Thoracic aorta (tissue), 2 donors: ENCODE measurements around the gene RPS6KA6. TPM values are rescaled to one million over a fixed set of nuclear protein-coding genes. Genes with fewer than 3 reads are reported as not detected.

Experiments used
- ATAC-seq: fragments of 150-250 bp; one replicate; pipeline ENCODE4 v1.8.0; 2017; ENCODE audit warnings: low read depth; ENCODE audit not compliant: insufficient number of reproducible peaks, low FRiP score
- DNase-seq: peaks from one replicate; pipeline ENCODE4 v3.0.0-alpha.2; 2020; ENCODE audit warnings: low spot score
- H3K27ac ChIP-seq, 2 donors: fragments of 200-600 bp; sonication (generic); 1 replicate in 1 of 2; 2 replicates in 1 of 2; pipeline ENCODE4 v1.5.1; 2016; ENCODE audit warnings: mild to moderate bottlenecking in 2 of 2, moderate library complexity in 2 of 2
- H3K27me3 ChIP-seq: fragments of 200-600 bp; sonication (generic); replicated peaks from 2 replicates; pipeline ENCODE4 v1.6.0; 2016; ENCODE audit warnings: mild to moderate bottlenecking; ENCODE audit not compliant: insufficient read depth
- H3K36me3 ChIP-seq: fragments of 200-600 bp; sonication (generic); one replicate; pipeline ENCODE4 v1.5.1; 2016
- H3K4me1 ChIP-seq, 2 donors: fragments of 200-600 bp; sonication (generic); 1 replicate in 1 of 2; 2 replicates in 1 of 2; pipeline versions ENCODE4 v1.5.1 to v1.6.0; 2016; ENCODE audit warnings: low read depth in 2 of 2, mild to moderate bottlenecking in 1 of 2; ENCODE audit not compliant: control insufficient read depth in 1 of 2
- H3K4me3 ChIP-seq: fragments of 200-600 bp; sonication (generic); 2 replicates; pipeline ENCODE4 v1.5.1; 2016; ENCODE audit warnings: mild to moderate bottlenecking
- H3K9me3 ChIP-seq: fragments of 200-600 bp; sonication (generic); 2 replicates; pipeline ENCODE4 v1.5.1; 2016
- CTCF ChIP-seq: fragments of 200-600 bp; sonication (generic); IDR thresholded peaks from one replicate; pipeline ENCODE4 v1.5.1; 2019; ENCODE audit warnings: antibody characterized with exemption
- total RNA-seq, 2 donors: library from RNA; depleted of rRNA; stranded (reverse); fragments of >200 nt; gene quantifications; one replicate each; pipeline versions ENCODE4 v1.1.0 to v1.2.3, GENCODE V29; 2016

The RPS6KA6 gene
- total RNA-seq, 2 donors from 2014 or later = 8.5 to 9.6 TPM

- no peak overlapping the region for H3K4me3 ChIP-seq
- no peak for DNase-seq
- H3K27me3 ChIP-seq = no peaks in the 10 kb centered on the region
- H3K4me1 ChIP-seq = no peaks in the 10 kb centered on the region
- no peak for TF ChIP-seq CTCF
- ATAC-seq = no peak
- no peak overlapping the region for H3K27ac ChIP-seq
- no peaks in the 10 kb centered on the region for H3K36me3 ChIP-seq
- H3K9me3 ChIP-seq = no peaks in the 10 kb centered on the region
Measured at GRCh38 chrX:84160736-84161135, 27.3 kb downstream of the RPS6KA6 start.

DNA sequence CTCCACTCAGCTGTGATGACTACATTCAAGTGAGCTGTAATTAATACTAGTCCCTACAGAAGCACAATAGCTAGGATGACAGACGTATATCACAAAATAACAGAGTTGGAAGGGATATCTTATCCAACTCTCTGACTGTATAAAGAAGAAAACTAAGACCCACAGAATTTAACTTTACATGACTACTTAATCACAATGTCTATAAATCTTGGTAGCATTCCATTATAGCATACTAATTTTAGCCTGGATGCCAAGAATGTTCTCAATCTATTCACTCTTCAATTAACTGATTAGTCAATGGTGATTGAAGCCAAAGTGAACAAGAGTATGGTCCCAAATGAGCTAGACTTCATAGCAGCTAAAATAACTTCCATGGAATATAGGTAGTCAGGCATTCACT, 31.2 kb downstream of the RPS6KA6 start:
- Histone ChIP-seq H3K27me3 (no peaks in the 10 kb centered on the region), H3K27ac (no peak overlapping the region), H3K4me3 (no peak overlapping the region), H3K36me3 (no peaks in the 10 kb centered on the region), H3K4me1 (no peaks in the 10 kb centered on the region), H3K9me3 (no peaks in the 10 kb centered on the region)
- ATAC-seq (no peak), DNase-seq (no peak)
- no peak for TF ChIP-seq CTCF

DNA sequence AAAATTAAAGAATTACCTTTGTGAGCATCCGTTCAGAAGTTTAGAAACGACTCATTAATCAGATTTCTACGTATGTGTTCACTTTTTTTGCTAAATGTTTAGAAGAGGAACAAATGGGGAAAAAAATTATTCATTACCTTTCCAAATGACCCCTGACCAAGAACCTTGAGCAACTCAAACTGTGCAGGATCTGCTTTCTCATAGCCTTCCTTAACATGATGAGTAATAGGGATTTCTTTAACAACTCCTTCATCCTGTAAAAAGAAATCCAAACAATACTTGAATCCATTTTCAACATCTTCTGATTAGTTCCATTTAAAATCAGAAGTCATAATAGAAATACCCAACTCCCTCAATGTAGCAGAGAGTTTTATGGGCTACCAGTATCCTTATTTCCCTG, 32.1 kb downstream of the RPS6KA6 start:
- no peak overlapping the region for H3K27ac ChIP-seq
- DNase-seq (no peak), ATAC-seq (no peak)
- TF ChIP-seq CTCF = no peak
- no peaks in the 10 kb centered on the region for H3K4me1 ChIP-seq
- no peaks in the 10 kb centered on the region for H3K27me3 ChIP-seq
- no peaks in the 10 kb centered on the region for H3K9me3 ChIP-seq
- no peaks in the 10 kb centered on the region for H3K36me3 ChIP-seq
- no peak overlapping the region for H3K4me3 ChIP-seq

GRCh38 chrX:84153538-84153937, 34.5 kb downstream of the RPS6KA6 start:
- no peak for DNase-seq
- Histone ChIP-seq H3K4me3 (no peak overlapping the region), H3K9me3 (no peaks in the 10 kb centered on the region), H3K36me3 (no peaks in the 10 kb centered on the region), H3K4me1 (no peaks in the 10 kb centered on the region), H3K27me3 (no peaks in the 10 kb centered on the region), H3K27ac (no peak overlapping the region)
- TF ChIP-seq CTCF = no peak
- ATAC-seq = no peak

- H3K4me1 ChIP-seq = no peaks in the 10 kb centered on the region
- H3K27me3 ChIP-seq = no peaks in the 10 kb centered on the region
- DNase-seq = no peak
- H3K36me3 ChIP-seq = no peaks in the 10 kb centered on the region
- no peaks in the 10 kb centered on the region for H3K9me3 ChIP-seq
- no peak for ATAC-seq
- H3K27ac ChIP-seq = no peak overlapping the region
- no peak for TF ChIP-seq CTCF
- H3K4me3 ChIP-seq = no peak overlapping the region
Measured at GRCh38 chrX:84144991-84145390, 43.0 kb downstream of the RPS6KA6 start.
